IMR-90 (cell line): ENCODE results near the gene ECPAS. TPM values are rescaled to one million over a fixed set of nuclear protein-coding genes. Genes with fewer than 3 reads are reported as not detected.

Experiments used
- ATAC-seq: fragments of 200-7000 bp; cut with Tn5 transposase; 2 replicates; pipeline ENCODE4 v1.9.1; 2020; ENCODE audit warnings: low read depth, mild to moderate bottlenecking, moderate library complexity
- BruUV-seq: library from RNA; stranded (reverse); fragments of 400-500 nt; replicated peaks from 2 replicates; lab custom pipeline; 2021; lab: Mats Ljungman, UMichigan
- CTCF ChIA-PET: fragments of 300-600 bp; formaldehyde crosslinking; extraction: SDS; loops from one replicate; lab custom pipeline; 2021; ENCODE audit warnings: antibody characterized with exemption; lab: Yijun Ruan, JAX
- POLR2A ChIA-PET: fragments of 300-600 bp; sonication (Branson Sonifier 250); formaldehyde crosslinking; loops from one replicate; lab custom pipeline; 2022; ENCODE audit warnings: antibody characterized with exemption; ENCODE audit not compliant: unreplicated experiment; lab: Charles Lee
- DNase-seq: peaks from one replicate; pipeline ENCODE4 v3.0.0; 2013
- H2AFZ ChIP-seq: replicated peaks from 2 replicates; pipeline ENCODE3; 2013; ENCODE audit warnings: low read length, mild to moderate bottlenecking; ENCODE audit not compliant: poor library complexity
- H2AK5ac ChIP-seq: 2 replicates; pipeline ENCODE4 v1.6.1; 2013; ENCODE audit warnings: low read depth, low read length, inconsistent platforms
- H2AK9ac ChIP-seq: replicated peaks from 2 replicates; pipeline ENCODE3; 2013; ENCODE audit warnings: mild to moderate bottlenecking, low read depth, low read length, moderate library complexity; ENCODE audit not compliant: poor library complexity
- H2BK120ac ChIP-seq: 2 replicates; pipeline ENCODE4 v1.6.1; 2013; ENCODE audit warnings: low read depth, low read length, inconsistent platforms
- H2BK15ac ChIP-seq: 3 replicates; pipeline ENCODE4 v1.6.1; 2013; ENCODE audit warnings: low read depth, low read length, inconsistent platforms
- H2BK20ac ChIP-seq: 2 replicates; pipeline ENCODE4 v1.6.1; 2013; ENCODE audit warnings: low read depth, mild to moderate bottlenecking, inconsistent platforms, low read length, moderate library complexity
- H2BK5ac ChIP-seq: 2 replicates; pipeline ENCODE4 v1.6.1; 2013; ENCODE audit warnings: mild to moderate bottlenecking, low read depth, low read length, inconsistent platforms; ENCODE audit not compliant: poor library complexity, severe bottlenecking
- H3K14ac ChIP-seq: replicated peaks from 2 replicates; pipeline ENCODE4 v1.6.1; 2013; ENCODE audit warnings: low read depth, low read length, inconsistent platforms
- H3K18ac ChIP-seq: 2 replicates; pipeline ENCODE4 v1.6.1; 2013; ENCODE audit warnings: low read depth, low read length, control low read depth
- H3K23ac ChIP-seq: 2 replicates; pipeline ENCODE4 v1.6.1; 2013; ENCODE audit warnings: low read depth, low read length, inconsistent platforms
- H3K27ac ChIP-seq: 2 replicates; pipeline ENCODE4 v1.5.1; 2013; ENCODE audit warnings: mild to moderate bottlenecking, control low read depth, low read length; ENCODE audit not compliant: insufficient read depth
- H3K27me3 ChIP-seq: 2 replicates; pipeline ENCODE4 v1.6.1; 2013; ENCODE audit warnings: low read length; ENCODE audit not compliant: control insufficient read depth, insufficient read depth
- H3K36me3 ChIP-seq: 2 replicates; pipeline ENCODE4 v1.6.1; 2013; ENCODE audit warnings: low read length, mixed read lengths; ENCODE audit not compliant: control insufficient read depth, insufficient read depth
- H3K4ac ChIP-seq: 2 replicates; pipeline ENCODE4 v1.6.1; 2013; ENCODE audit warnings: low read depth, low read length, inconsistent platforms
- H3K4me1 ChIP-seq: 2 replicates; pipeline ENCODE4 v1.6.1; 2013; ENCODE audit warnings: low read length, mixed read lengths; ENCODE audit not compliant: control insufficient read depth, insufficient read depth
- H3K4me2 ChIP-seq: 2 replicates; pipeline ENCODE4 v1.6.1; 2013; ENCODE audit warnings: low read depth, mild to moderate bottlenecking, control low read depth, low read length, moderate library complexity
- H3K4me3 ChIP-seq: 2 replicates; pipeline ENCODE4 v1.5.1; 2013; ENCODE audit warnings: low read depth, mild to moderate bottlenecking, control low read depth, low read length, moderate library complexity; ENCODE audit not compliant: insufficient read depth
- H3K56ac ChIP-seq: 2 replicates; pipeline ENCODE4 v1.6.1; 2013; ENCODE audit warnings: low read length, inconsistent platforms; ENCODE audit not compliant: insufficient read depth; ENCODE audit errors: extremely low read depth
- H3K79me1 ChIP-seq, 2 experiments: 2 replicates each; pipeline ENCODE4 v1.6.1; 2013; ENCODE audit warnings: low read length in 2 of 2, inconsistent platforms in 1 of 2, low read depth in 1 of 2
- H3K9ac ChIP-seq: 2 replicates; pipeline ENCODE4 v1.6.1; 2013; ENCODE audit warnings: low read depth, low read length, control low read depth
- H3K9me1 ChIP-seq: 2 replicates; pipeline ENCODE4 v1.6.1; 2013; ENCODE audit warnings: low read length, inconsistent platforms; ENCODE audit not compliant: insufficient read depth
- H3K9me3 ChIP-seq: 2 replicates; pipeline ENCODE4 v1.6.1; 2013; ENCODE audit warnings: low read length; ENCODE audit not compliant: control insufficient read depth, insufficient read depth
- H4K20me1 ChIP-seq: 2 replicates; pipeline ENCODE4 v1.6.1; 2013; ENCODE audit warnings: low read length, inconsistent platforms; ENCODE audit not compliant: insufficient read depth
- H4K5ac ChIP-seq: 2 replicates; pipeline ENCODE4 v1.6.1; 2013; ENCODE audit warnings: mild to moderate bottlenecking, low read depth, low read length, control low read depth
- H4K8ac ChIP-seq, 2 experiments: 2 replicates each; pipeline ENCODE4 v1.6.1; 2013; ENCODE audit warnings: low read depth in 2 of 2, low read length in 2 of 2, control low read depth in 1 of 2, inconsistent platforms in 1 of 2
- H4K91ac ChIP-seq: 2 replicates; pipeline ENCODE4 v1.6.1; 2013; ENCODE audit warnings: low read depth, low read length, inconsistent platforms; ENCODE audit not compliant: insufficient read depth
- CHD1 ChIP-seq: IDR thresholded peaks from 2 replicates; pipeline ENCODE4 v1.6.1; 2012; ENCODE audit warnings: low read depth, low read length, improper control_type of control experiment
- MAFK ChIP-seq: IDR thresholded peaks from 2 replicates; pipeline ENCODE4 v1.6.1; 2012; ENCODE audit warnings: low read depth, low read length, improper control_type of control experiment
- MXI1 ChIP-seq: IDR thresholded peaks from 2 replicates; pipeline ENCODE4 v1.6.1; 2012; ENCODE audit warnings: low read depth, mild to moderate bottlenecking, low read length, moderate library complexity, borderline replicate concordance
- NFE2L2 ChIP-seq: fragments of 150-350 bp; IDR thresholded peaks from 2 replicates; pipeline ENCODE4 v1.6.1; 2016; ENCODE audit warnings: low read depth, mild to moderate bottlenecking, low read length
- USF2 ChIP-seq: fragments of 150-350 bp; IDR thresholded peaks from 2 replicates; pipeline ENCODE4 v1.6.1; 2017; ENCODE audit warnings: mild to moderate bottlenecking, antibody characterized with exemption, low read length, low read depth
- dilution Hi-C: fragments of 300-500 bp; cut with HindIII; formaldehyde crosslinking; loops from one replicate; pipeline ENCODE4 v1.14.3; 2018; ENCODE audit warnings: low sequenced_read_pairs; ENCODE audit not compliant: unreplicated experiment
- in situ Hi-C: fragments of 300-500 bp; cut with MboI; formaldehyde crosslinking; loops from 3 replicates; pipeline ENCODE4 v1.14.3; 2019; ENCODE audit warnings: low sequenced_read_pairs, inconsistent platforms, mixed read lengths
- intact Hi-C: fragments of 100-400 bp; cut with micrococcal nuclease; formaldehyde crosslinking; loops from 2 replicates; pipeline ENCODE4 v1.10.0; 2022
- polyA plus RNA-seq, 3 experiments: library from polyadenylated mRNA; depleted of rRNA; stranded (reverse); fragments of >200 nt; gene quantifications; 2 replicates each; pipeline ENCODE4 v1.2.3, GENCODE V29; 2012; ENCODE audit warnings: low replicate concordance in 1 of 3
- total RNA-seq: library from RNA; depleted of rRNA; stranded (reverse); fragments of >200 nt; gene quantifications from 2 replicates; pipeline ENCODE4 v1.2.3, GENCODE V29; 2012
- TF ChIP-seq, protein P1 (sequence below): conservative IDR thresholded peaks from 2 replicates; pipeline ENCODE4 v1.5.1; 2012; ENCODE audit warnings: mild to moderate bottlenecking, low read depth, low read length, improper control_type of control experiment

Gene ECPAS
- total and polyA plus RNA-seq, 2 of the 4 experiments (the other 2 are of a cell fraction), result 20.1 to 54.8 TPM

GRCh38 chr9:111429175-111429574, 55.0 kb downstream of the ECPAS start:
- Histone ChIP-seq H3K79me1 (peaks cover 8 to 15% of the 10 kb centered on the region in 2 experiments; a peak in 3 of 4 replicates), H4K20me1 (no peaks in the 10 kb centered on the region), H3K9me1 (no peaks in the 10 kb centered on the region), H2AK9ac (no peak overlapping the region), H2BK15ac (no peak overlapping the region), H2BK5ac (no peak overlapping the region), H3K4me2 (no peak overlapping the region), H3K9me3 (no peaks in the 10 kb centered on the region), H4K5ac (no peak overlapping the region), H3K14ac (no peak overlapping the region), H3K4ac (no peak overlapping the region), H3K36me3 (peaks cover 26% of the 10 kb centered on the region), H3K9ac (no peak overlapping the region), H3K27ac (no peak overlapping the region), H3K18ac (no peak overlapping the region), H3K4me3 (no peak overlapping the region), H3K56ac (no peak overlapping the region), H2AK5ac (no peak overlapping the region), H3K23ac (no peak overlapping the region), H2BK20ac (no peak overlapping the region), H2BK120ac (no peak overlapping the region), H3K4me1 (no peaks in the 10 kb centered on the region; the same call in 1 of the 2 replicates), H2AFZ (no peak overlapping the region), H3K27me3 (no peaks in the 10 kb centered on the region), H4K91ac (no peak overlapping the region), H4K8ac (no peak overlapping the region)
- intact Hi-C loops (loop anchor here (5.0 kb wide), 1 partner anchor 42 kb away; no protein-coding TSS in a partner anchor), in situ Hi-C loops (no loop called here), dilution Hi-C loops (no loop called here)
- BruUV-seq, result no TSS peak
- POLR2A ChIA-PET, result no interaction called here
- ATAC-seq (no peak), DNase-seq (peak; percentile 43)
- TF ChIP-seq MXI1 (no peak), NFE2L2 (no peak), MAFK (no peak), USF2 (no peak), CHD1 (no peak)
- TF ChIP-seq, protein P1, sequence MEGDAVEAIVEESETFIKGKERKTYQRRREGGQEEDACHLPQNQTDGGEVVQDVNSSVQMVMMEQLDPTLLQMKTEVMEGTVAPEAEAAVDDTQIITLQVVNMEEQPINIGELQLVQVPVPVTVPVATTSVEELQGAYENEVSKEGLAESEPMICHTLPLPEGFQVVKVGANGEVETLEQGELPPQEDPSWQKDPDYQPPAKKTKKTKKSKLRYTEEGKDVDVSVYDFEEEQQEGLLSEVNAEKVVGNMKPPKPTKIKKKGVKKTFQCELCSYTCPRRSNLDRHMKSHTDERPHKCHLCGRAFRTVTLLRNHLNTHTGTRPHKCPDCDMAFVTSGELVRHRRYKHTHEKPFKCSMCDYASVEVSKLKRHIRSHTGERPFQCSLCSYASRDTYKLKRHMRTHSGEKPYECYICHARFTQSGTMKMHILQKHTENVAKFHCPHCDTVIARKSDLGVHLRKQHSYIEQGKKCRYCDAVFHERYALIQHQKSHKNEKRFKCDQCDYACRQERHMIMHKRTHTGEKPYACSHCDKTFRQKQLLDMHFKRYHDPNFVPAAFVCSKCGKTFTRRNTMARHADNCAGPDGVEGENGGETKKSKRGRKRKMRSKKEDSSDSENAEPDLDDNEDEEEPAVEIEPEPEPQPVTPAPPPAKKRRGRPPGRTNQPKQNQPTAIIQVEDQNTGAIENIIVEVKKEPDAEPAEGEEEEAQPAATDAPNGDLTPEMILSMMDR, result no peak
- CTCF ChIA-PET, result interaction anchor here (0.6 kb wide), 1 partner anchor 91 kb away, joined by 3 read pairs; no protein-coding TSS in a partner anchor
